HL-60 (cell line): ENCODE measurements around the gene BTBD17.

ENCODE experiments used
- DNase-seq, 2 experiments: peaks; one replicate each; pipeline ENCODE4 v3.0.0-alpha.2; 2010 to 2020; ENCODE audit warnings: low read depth in 1 of 2, low spot score in 1 of 2
- H3K27ac ChIP-seq: fragments of 250-450 bp; sonication (Bioruptor Pico); replicated peaks from 2 replicates; pipeline ENCODE4 v1.5.1; 2020; ENCODE audit warnings: mild to moderate bottlenecking, moderate library complexity
- H3K27me3 ChIP-seq: fragments of 250-450 bp; sonication (Bioruptor Pico); 2 replicates; pipeline ENCODE4 v1.5.1; 2021; ENCODE audit warnings: mild to moderate bottlenecking, moderate library complexity; ENCODE audit not compliant: insufficient read depth, poor library complexity, severe bottlenecking
- H3K4me3 ChIP-seq: replicated peaks from 2 replicates; pipeline ENCODE4 v1.5.1; 2011; ENCODE audit warnings: mild to moderate bottlenecking, control low read depth, low read length; ENCODE audit not compliant: insufficient read depth
- CTCF ChIP-seq: IDR thresholded peaks from one replicate; pipeline ENCODE4 v1.5.1; 2011; ENCODE audit warnings: low read length, control low read depth, inconsistent platforms; ENCODE audit not compliant: insufficient read depth
- GABPA ChIP-seq: IDR thresholded peaks from 2 replicates; pipeline ENCODE4 v1.6.1; 2012; ENCODE audit warnings: low read depth
- POLR2AphosphoS5 ChIP-seq: IDR thresholded peaks from 2 replicates; pipeline ENCODE4 v1.6.1; 2012; ENCODE audit warnings: low read depth
- REST ChIP-seq: IDR thresholded peaks from 2 replicates; pipeline ENCODE4 v1.6.1; 2012; ENCODE audit warnings: low read depth; ENCODE audit not compliant: insufficient replicate concordance
- SPI1 ChIP-seq: IDR thresholded peaks from 2 replicates; pipeline ENCODE4 v1.6.1; 2012; ENCODE audit warnings: low read depth, mild to moderate bottlenecking, borderline replicate concordance

BTBD17 gene

GRCh38 chr17:74373838-74374606, 12.4 kb upstream of the BTBD17 start:
- no peak for DNase-seq
- no peak overlapping the region for H3K27ac ChIP-seq
- TF ChIP-seq SPI1 (no peak), GABPA (no peak), POLR2AphosphoS5 (no peak), REST (no peak), CTCF (no peak)
- no peak overlapping the region for H3K4me3 ChIP-seq
- no peaks in the 10 kb centered on the region for H3K27me3 ChIP-seq

GRCh38 chr17:74372426-74372825, 10.8 kb upstream of the BTBD17 start:
- no peak overlapping the region for H3K4me3 ChIP-seq
- H3K27ac ChIP-seq, result no peak overlapping the region
- H3K27me3 ChIP-seq, result no peaks in the 10 kb centered on the region
- no peak for DNase-seq
- TF ChIP-seq REST (no peak), GABPA (no peak), SPI1 (no peak), CTCF (no peak), POLR2AphosphoS5 (no peak)

GRCh38 chr17:74371653-74372147, 10.0 kb upstream of the BTBD17 start:
- TF ChIP-seq CTCF, result no peak
- TF ChIP-seq POLR2AphosphoS5, result no peak
- TF ChIP-seq SPI1, result no peak
- no peak for TF ChIP-seq GABPA
- H3K4me3 ChIP-seq, result no peak overlapping the region
- H3K27me3 ChIP-seq, result no peaks in the 10 kb centered on the region
- H3K27ac ChIP-seq, result no peak overlapping the region
- DNase-seq, result no peak
